HEK293T (cell line): ENCODE results near the gene GRIFIN.

ENCODE experiments used
- CTCF ChIA-PET: fragments of 350-600 bp; formaldehyde crosslinking; extraction: SDS; loops from one replicate; lab custom pipeline; 2021; ENCODE audit warnings: antibody characterized with exemption, inconsistent platforms; lab: Yijun Ruan, JAX
- POLR2A ChIA-PET: fragments of 350-600 bp; formaldehyde crosslinking; extraction: SDS; loops from one replicate; lab custom pipeline; 2020; ENCODE audit warnings: antibody characterized with exemption, inconsistent platforms; lab: Yijun Ruan, JAX
- DNase-seq: peaks from one replicate; pipeline ENCODE4 v3.0.0; 2012; ENCODE audit warnings: mixed read lengths; ENCODE audit errors: extremely low spot score
- ARNT ChIP-seq: fragments of 450-650 bp; IDR thresholded peaks from 2 replicates; pipeline ENCODE4 v1.6.1; 2017; ENCODE audit warnings: mild to moderate bottlenecking
- BHLHE40 ChIP-seq: fragments of 450-650 bp; IDR thresholded peaks from 2 replicates; pipeline ENCODE4 v1.6.1; 2016; ENCODE audit warnings: mild to moderate bottlenecking, moderate library complexity, borderline replicate concordance
- CTBP1 ChIP-seq: fragments of 450-650 bp; IDR thresholded peaks from 2 replicates; pipeline ENCODE4 v1.6.1; 2016; ENCODE audit warnings: borderline replicate concordance
- ELF4 ChIP-seq: fragments of 450-650 bp; IDR thresholded peaks from 2 replicates; pipeline ENCODE4 v1.6.1; 2017; ENCODE audit warnings: antibody characterized with exemption
- FOXA1 ChIP-seq: fragments of 450-650 bp; IDR thresholded peaks from 2 replicates; pipeline ENCODE4 v1.6.1; 2016; ENCODE audit warnings: mild to moderate bottlenecking
- FOXK2 ChIP-seq: fragments of 450-650 bp; IDR thresholded peaks from 2 replicates; pipeline ENCODE4 v1.6.1; 2016; ENCODE audit warnings: mild to moderate bottlenecking
- FOXM1 ChIP-seq: fragments of 450-650 bp; IDR thresholded peaks from 2 replicates; pipeline ENCODE4 v1.6.1; 2017; ENCODE audit warnings: mild to moderate bottlenecking, borderline replicate concordance
- HDGF ChIP-seq: fragments of 450-650 bp; IDR thresholded peaks from 2 replicates; pipeline ENCODE4 v1.6.1; 2017; ENCODE audit warnings: antibody characterized with exemption, borderline replicate concordance
- L3MBTL2 ChIP-seq: fragments of 450-650 bp; conservative IDR thresholded peaks from 2 replicates; pipeline ENCODE4 v1.6.1; 2016; ENCODE audit warnings: mild to moderate bottlenecking
- LEF1 ChIP-seq: fragments of 450-650 bp; IDR thresholded peaks from 2 replicates; pipeline ENCODE4 v1.6.1; 2017; ENCODE audit warnings: mild to moderate bottlenecking, borderline replicate concordance
- NFRKB ChIP-seq: fragments of 450-650 bp; IDR thresholded peaks from 2 replicates; pipeline ENCODE4 v1.6.1; 2016; ENCODE audit warnings: mild to moderate bottlenecking, moderate library complexity
- SP1 ChIP-seq: fragments of 450-650 bp; IDR thresholded peaks from 2 replicates; pipeline ENCODE4 v1.6.1; 2017
- SUZ12 ChIP-seq: fragments of 450-650 bp; IDR thresholded peaks from 2 replicates; pipeline ENCODE4 v1.6.1; 2016; ENCODE audit warnings: mild to moderate bottlenecking
- TARDBP ChIP-seq: fragments of 450-650 bp; IDR thresholded peaks from 2 replicates; pipeline ENCODE4 v1.6.1; 2016
- ZNF384 ChIP-seq: fragments of 450-650 bp; IDR thresholded peaks from 2 replicates; pipeline ENCODE4 v1.6.1; 2016
- TF ChIP-seq, protein P1 (sequence below): fragments of 450-650 bp; IDR thresholded peaks from 2 replicates; pipeline ENCODE4 v1.6.1; 2016

The GRIFIN gene

DNA sequence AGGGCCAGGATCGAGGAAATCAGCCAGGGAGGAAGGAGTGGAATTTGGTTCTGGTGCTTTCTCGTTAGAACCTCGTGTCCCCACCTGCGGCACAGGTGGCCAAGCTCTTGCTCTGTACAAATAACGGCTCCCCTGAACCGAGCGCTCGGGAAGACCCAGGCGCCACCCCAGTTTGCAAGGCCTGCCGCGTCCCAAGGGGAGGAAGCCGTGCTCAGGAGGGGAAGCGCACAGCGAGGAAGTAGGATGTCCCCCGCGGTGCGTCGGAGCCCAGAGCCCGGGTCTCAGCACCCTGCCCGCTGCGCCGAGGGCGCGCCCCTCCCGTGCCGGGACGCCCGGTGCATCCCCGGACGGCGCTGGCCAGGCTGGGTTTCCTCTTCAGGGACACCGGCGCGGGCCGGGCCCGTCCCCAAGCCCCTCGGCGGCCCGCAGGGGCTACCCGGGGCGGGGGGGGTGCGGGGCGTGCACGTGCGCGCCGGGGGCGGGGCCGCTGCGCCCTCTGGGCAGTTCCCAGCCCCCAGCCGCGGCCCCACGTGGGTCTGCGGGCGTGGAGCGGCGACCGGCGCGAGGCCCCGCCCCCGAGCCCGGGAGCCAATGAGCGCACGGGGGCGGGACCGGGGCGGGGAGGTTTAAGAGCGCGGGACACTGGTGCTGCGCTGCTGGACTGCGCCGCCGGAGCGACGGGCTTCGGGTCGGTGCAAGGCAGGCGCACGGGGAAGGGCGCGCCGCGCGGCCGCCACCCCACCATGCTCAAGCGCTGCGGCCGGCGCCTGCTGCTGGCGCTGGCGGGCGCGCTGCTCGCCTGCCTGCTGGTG lies 43.1 kb upstream of the GRIFIN start, which contains the start of gene LFNG:
Gene LFNG (plus strand): TSS at position 656 of the 812 bp plus-strand sequence. CDS start 88 bp downstream, at position 744.
- ChIA-PET POLR2A (no interaction called here), CTCF (no interaction called here)
- DNase-seq: peak; percentile 97
- TF ChIP-seq SP1 (no peak), LEF1 (no peak), BHLHE40 (no peak), ARNT (no peak), L3MBTL2 (no peak), FOXM1 (no peak), SUZ12 (no peak), ELF4 (no peak), CTBP1 (no peak), FOXA1 (no peak), FOXK2 (no peak), ZNF384 (no peak), NFRKB (no peak), HDGF (no peak), TARDBP (no peak)
- TF ChIP-seq, protein P1, sequence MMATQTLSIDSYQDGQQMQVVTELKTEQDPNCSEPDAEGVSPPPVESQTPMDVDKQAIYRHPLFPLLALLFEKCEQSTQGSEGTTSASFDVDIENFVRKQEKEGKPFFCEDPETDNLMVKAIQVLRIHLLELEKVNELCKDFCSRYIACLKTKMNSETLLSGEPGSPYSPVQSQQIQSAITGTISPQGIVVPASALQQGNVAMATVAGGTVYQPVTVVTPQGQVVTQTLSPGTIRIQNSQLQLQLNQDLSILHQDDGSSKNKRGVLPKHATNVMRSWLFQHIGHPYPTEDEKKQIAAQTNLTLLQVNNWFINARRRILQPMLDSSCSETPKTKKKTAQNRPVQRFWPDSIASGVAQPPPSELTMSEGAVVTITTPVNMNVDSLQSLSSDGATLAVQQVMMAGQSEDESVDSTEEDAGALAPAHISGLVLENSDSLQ: no peak

- TF ChIP-seq LEF1 (no peak), SP1 (no peak), SUZ12 (no peak), ARNT (no peak)
- TF ChIP-seq, protein P1: no peak
- no peak for DNase-seq
- POLR2A ChIA-PET: no interaction called here
- CTCF ChIA-PET: no interaction called here
Measured at GRCh38 chr7:2518737-2519118, 42.5 kb upstream of the GRIFIN start.

GRCh38 chr7:2517678-2518507 lies 41.7 kb upstream of the GRIFIN start:
- DNase-seq: no peak
- CTCF ChIA-PET: no interaction called here
- TF ChIP-seq LEF1 (no peak), CTBP1 (no peak), NFRKB (no peak), BHLHE40 (no peak), FOXK2 (no peak), FOXM1 (no peak), TARDBP (no peak), SP1 (no peak), ZNF384 (no peak), FOXA1 (no peak), SUZ12 (no peak), HDGF (no peak), L3MBTL2 (no peak), ARNT (no peak), ELF4 (no peak)
- TF ChIP-seq, protein P1: no peak
- POLR2A ChIA-PET: no interaction called here

DNA sequence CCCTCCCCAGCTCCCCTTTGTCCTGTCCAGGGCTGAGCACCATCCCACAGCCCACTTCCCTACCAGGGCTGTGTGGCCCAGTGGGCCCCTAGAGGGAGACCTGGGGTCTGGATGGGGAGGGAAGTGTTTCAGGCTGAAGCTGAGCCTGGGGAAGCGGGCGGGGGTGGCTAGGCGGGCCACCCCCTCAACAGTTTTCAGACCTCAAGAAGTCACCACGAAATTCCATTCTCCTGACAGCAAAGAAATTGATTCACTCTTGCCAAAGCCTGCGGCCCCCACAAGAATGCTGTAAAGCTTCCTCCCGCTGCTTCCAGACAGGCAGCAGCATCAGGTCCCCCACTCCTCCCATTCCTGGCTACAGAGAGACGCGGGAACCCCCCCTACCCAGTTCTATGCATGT lies 40.8 kb upstream of the GRIFIN start:
- TF ChIP-seq BHLHE40: no peak
- no peak for TF ChIP-seq ZNF384
- no peak for TF ChIP-seq FOXA1
- TF ChIP-seq FOXM1: no peak
- no peak for TF ChIP-seq SUZ12
- no peak for TF ChIP-seq LEF1
- TF ChIP-seq CTBP1: no peak
- TF ChIP-seq ELF4: no peak
- no peak for TF ChIP-seq NFRKB
- TF ChIP-seq TARDBP: no peak
- TF ChIP-seq SP1: no peak
- TF ChIP-seq L3MBTL2: no peak
- TF ChIP-seq, protein P1: no peak
- no peak for TF ChIP-seq HDGF
- TF ChIP-seq FOXK2: no peak
- no peak for TF ChIP-seq ARNT
- no peak for DNase-seq
- CTCF ChIA-PET: no interaction called here
- POLR2A ChIA-PET: no interaction called here

- POLR2A ChIA-PET: no interaction called here
- TF ChIP-seq HDGF (no peak), ARNT (no peak), FOXK2 (no peak), BHLHE40 (no peak), LEF1 (no peak)
- DNase-seq: no peak
- CTCF ChIA-PET: no interaction called here
Measured at GRCh38 chr7:2516194-2516555, 40.0 kb upstream of the GRIFIN start.
